ENCODE results near the gene ANO9.
A peak's percentile ranks its signal among the peaks of the same experiment; 100 is the strongest.

Gene ANO9

DNA sequence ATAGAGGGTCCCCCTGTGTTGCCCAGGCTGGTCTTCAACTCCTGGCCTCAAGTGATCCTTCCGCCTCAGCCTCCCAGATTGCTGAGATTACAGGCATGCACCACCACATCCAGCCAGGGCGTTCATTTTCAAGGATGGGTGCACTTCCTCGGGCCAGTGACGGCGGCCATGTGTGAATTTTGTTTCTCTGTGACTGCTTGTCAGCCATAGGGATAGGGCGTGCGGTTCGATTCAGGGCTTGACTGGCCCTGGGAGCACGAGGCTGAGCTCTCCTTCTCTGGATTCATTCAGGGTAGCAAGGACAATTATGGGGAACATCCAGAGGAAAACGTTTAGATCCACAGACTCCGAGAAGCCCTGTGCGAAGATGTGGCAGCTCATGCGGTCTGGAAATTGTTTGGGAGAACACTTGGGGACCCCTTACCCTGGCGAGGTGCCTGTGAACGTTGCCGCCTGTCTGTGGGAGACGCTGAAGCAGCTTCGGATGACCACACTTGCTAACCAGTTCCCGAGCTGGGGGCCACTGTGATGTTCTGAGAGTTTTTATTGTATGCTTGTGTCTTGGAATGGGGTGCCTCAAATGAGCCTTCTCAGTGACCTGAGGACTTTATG lies 11.2 kb upstream of the ANO9 start:
- DNase-seq (ENCODE audit: low read depth in 2 of 2, low spot score in 1 of 2) = no peak

DNA sequence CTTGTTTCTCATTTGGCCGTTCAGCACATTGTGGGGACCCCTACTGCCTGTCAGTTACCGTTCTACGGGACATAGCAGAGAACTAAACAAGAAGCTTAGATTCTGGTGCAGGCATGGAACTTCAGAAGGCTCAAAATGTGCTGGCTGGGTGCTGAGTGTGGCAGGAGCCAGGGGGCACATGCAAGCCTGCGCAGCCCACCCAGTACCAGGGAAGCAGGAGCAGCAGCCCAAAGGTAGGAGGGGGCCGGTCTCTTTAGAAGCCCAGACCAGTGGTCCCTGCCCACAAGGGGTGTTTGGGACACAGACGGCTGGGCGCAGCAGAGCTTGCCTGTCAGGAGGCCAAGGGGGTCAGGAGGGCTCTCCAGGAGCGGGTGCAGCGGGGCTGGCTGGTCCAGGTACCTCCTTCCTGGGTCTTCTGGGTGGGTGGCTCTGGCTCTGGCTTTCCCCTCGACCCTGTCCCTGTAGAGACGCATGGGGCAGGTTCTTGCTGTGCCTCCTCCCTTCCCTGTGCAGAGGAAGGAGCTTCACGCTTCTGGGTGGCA lies 10.5 kb upstream of the ANO9 start:
- no peak for DNase-seq (ENCODE audit: low read depth in 2 of 2, low spot score in 1 of 2)

DNA sequence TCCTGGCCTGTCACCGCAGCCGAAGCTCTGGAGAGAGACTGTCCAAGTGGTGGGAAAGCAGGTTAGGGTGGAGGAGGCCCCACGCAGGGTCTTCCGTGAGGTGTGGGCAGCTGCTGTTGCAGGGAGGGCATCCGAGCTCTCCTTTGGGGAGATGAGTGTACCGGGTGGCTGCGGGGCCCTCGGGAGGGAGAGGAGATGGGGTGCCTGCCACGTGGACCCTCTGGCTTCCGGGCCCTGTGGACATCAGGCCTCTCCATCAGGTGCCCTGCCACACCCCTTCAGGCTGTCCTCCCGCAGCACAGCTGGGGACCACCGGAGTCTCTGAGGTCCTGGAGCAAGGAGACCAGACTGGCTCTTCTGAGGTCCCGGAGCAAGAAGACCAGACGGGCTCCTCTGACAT lies 9.9 kb upstream of the ANO9 start:
- no peak for DNase-seq (ENCODE audit: low read depth in 2 of 2, low spot score in 1 of 2)

DNA sequence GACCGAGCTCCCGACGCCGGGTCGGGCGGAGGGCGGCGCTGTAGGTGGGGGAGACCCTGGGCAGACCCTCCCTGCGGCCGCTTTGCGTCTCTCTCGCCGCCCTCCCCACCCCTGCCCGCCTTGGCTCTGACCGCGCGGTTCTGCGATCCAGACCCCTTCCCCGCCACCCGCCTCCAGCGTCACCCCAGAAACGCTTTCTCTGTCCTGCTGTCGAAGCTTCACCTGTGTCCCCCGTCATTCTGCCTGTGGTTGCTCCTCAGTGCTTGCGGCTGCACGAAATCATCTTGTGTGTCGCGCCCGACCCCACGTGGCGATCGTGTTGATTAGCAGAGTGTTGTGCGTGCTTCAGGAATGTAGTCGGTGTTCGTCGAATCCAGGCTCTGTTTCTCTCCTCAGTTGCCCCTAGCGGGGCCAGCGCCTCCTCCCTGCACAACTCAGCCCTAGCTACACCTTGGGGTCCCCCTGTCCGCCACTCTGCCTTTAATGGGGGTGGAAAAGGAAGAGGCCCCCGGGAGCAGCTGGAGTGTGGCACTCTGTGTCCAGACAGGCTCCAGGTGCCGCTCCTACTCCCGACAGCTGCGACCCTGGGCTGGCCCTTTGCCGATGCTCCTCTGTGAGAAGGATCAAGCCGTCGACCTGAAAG lies 9.1 kb upstream of the ANO9 start:
- peak; percentile 41 to 63 for DNase-seq (ENCODE audit: low read depth in 2 of 2, low spot score in 1 of 2)

DNA sequence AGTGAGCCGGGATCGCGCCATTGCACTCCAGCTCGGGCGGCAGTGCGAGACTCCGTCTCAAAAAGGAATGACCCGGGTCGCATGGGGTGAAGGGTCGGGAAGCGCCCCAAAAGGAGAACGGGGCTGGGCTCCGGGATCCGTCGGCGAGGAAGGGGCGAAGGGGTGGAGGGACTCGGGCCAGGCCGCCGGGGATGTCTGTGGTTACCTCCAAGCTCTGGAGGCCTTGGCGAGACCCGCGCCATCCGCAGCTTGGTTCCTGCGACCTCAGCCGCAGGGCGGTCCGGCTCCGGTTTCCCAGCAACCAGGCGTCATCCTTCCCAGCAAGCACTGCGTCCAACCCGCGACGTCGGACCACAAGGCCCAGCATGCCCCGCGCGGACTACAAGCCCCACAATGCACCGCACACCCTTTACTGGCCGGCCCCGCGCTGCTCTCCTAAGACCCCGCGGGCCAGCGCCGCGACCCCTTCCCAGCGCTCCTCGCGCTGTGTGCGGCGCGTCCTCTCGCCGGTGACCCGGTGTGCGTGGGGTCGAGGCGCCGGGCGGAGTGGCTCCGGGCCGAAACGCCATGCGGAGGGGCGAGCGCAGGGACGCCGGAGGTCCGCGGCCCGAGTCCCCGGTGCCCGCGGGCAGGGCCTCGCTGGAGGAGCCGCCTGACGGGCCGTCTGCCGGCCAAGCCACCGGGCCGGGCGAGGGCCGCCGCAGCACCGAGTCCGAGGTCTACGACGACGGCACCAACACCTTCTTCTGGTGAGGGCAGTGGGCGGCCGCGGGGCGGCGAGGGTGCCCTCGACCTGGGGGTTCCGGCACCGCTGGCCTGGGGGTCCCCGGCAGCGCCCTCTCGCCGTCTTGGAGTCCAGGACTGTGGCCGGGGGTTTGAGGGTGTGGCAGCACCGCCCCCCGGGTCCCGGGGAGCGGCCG lies 8.3 kb upstream of the ANO9 start, which contains the start of gene PTDSS2:
Gene PTDSS2 (plus strand): TSS at position 391 of the 920 bp plus-strand sequence. CDS start 177 bp downstream, at position 568.
- peak; percentile 89 for DNase-seq (ENCODE audit: low read depth in 2 of 2, low spot score in 1 of 2)

- peak; percentile 91 to 96 for DNase-seq (ENCODE audit: low read depth in 2 of 2, low spot score in 1 of 2)
Measured at GRCh38 chr11:447923-448731, 6.3 kb upstream of the ANO9 start.

- no peak for DNase-seq (ENCODE audit: low read depth in 2 of 2, low spot score in 1 of 2)
Measured at GRCh38 chr11:446891-447290, 5.1 kb upstream of the ANO9 start.

DNA sequence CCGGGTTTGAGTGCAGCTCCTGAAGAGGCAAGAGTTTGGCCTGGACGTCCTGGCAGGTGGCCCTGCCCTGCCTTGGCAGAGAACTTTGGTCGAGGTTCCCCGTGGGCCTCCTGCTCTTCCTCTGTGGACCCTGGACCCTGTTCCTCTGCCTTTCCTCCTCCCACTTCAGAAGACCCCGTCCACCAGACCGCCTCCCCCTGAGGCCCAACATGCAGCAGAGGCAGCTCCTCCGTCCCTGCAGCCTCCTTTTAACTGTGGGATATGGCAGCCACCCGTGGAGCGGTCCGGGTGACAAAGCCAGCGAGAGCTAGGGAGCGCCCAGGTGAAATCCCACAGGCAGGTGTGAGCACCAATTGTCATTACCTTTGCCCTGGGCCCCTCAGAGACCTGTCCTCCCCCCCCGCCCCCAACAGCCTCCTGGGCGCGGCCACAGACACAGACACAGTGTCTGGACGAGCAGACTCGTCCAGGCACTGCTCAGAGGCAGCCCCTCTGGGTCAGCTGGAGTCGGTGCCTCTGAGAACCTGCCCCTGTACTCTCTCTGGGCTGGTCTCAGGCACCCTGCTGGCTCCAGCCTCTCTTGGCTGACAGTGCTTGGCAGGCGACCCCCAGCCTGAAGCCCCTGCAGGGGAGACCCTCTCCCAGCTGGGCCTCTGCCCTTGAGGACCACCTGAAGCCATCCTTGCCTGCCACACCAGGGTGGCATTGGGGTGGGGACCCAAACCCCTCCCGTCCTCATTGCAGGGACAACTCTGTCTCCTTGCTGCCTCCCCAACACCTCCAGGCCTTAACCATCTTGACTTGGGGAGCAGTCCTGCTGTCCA lies 4.2 kb upstream of the ANO9 start:
- DNase-seq (ENCODE audit: low read depth in 2 of 2, low spot score in 1 of 2) = no peak

DNA sequence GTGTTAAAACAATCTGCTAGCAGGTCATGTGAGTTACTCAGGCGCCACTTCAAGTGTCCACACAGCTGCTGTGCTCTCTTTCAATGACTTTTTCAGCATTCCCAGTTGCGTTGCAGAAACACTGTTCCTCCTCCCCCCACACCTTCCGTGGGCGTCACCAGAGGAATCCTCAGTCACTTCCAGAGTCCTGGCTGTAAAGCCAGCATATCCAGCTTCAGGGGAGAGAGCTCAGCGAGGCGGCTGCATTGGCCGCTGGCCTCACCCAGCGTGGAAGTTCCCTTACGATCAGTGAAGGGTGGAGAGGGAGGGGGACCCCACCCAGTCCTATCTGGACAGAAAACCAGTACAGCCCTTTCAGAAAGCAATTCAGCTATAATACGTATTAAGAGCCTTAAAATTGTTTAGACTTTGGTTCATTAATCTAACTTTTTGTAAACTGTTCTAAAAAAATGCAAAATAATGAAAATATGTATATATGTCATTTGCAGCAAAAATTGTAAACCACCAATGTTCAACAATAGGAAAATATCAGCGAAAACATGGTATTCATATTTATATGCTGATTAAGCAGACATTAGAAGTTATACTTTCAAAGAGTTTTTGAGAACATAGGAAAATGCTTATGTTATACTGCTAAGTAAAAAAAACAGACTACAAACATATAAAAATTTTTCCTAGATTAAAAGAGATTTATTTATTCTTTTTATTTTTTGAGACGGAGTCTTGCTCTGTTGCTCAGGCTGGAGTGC lies 2.8 kb upstream of the ANO9 start:
- DNase-seq (ENCODE audit: low read depth in 2 of 2, low spot score in 1 of 2) = no peak

- no peak for DNase-seq (ENCODE audit: low read depth in 2 of 2, low spot score in 1 of 2)
Measured at GRCh38 chr11:443542-444199, 1.9 kb upstream of the ANO9 start.

- DNase-seq (ENCODE audit: low read depth in 2 of 2, low spot score in 1 of 2) = no peak
Measured at GRCh38 chr11:442611-443081, 835 bp upstream of the ANO9 start.

- no peak for DNase-seq (ENCODE audit: low read depth in 2 of 2, low spot score in 1 of 2)
Measured at GRCh38 chr11:441043-441417, 781 bp downstream of the ANO9 start.

DNA sequence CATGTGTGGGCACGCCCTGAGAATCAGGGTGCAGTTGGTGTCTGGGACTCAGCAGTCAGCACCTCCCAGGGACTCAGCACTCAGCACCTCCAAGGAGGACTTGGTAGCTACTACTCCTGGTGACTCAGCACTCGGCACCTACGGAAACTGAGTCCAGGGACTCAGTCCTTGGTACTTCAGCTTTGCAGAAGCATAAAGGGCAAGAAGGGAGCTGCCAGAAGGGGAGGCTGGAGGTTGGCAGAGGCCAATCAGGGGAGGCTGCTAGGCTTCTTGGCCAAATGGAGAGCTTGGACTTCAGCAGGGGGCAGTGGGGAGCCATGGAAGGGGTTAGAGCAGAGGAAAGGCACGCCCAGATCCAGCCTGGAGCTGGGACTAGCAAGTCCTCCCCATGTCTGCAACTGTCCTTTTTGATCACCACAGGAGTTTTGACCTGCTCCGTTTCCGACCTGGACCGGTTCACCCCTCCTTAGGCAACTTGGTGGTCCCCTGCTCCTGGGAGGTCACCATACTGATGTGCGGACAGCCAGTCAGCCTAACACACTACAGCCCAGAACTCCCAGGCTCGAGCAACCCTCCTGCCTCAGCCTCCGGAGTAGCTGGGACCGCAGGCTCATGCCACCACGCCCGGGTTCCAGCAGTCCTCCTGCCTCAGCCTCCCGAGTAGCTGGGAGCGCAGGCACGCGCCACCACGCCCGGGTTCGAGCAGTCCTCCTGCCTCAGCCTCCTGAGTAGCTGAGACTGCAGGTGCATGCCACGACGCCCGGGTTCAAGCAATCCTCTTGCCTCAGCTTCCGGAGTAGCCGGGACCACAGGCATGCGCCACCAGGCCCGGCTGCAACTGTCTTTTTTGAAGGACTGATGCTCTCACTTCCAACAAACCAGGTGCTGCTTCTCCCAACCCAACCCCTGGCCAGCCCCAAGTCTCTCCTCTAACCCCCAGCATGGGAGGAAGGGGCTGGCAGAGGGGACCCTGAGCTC lies 1.5 kb downstream of the ANO9 start:
- no peak for DNase-seq (ENCODE audit: low read depth in 2 of 2, low spot score in 1 of 2)

DNA sequence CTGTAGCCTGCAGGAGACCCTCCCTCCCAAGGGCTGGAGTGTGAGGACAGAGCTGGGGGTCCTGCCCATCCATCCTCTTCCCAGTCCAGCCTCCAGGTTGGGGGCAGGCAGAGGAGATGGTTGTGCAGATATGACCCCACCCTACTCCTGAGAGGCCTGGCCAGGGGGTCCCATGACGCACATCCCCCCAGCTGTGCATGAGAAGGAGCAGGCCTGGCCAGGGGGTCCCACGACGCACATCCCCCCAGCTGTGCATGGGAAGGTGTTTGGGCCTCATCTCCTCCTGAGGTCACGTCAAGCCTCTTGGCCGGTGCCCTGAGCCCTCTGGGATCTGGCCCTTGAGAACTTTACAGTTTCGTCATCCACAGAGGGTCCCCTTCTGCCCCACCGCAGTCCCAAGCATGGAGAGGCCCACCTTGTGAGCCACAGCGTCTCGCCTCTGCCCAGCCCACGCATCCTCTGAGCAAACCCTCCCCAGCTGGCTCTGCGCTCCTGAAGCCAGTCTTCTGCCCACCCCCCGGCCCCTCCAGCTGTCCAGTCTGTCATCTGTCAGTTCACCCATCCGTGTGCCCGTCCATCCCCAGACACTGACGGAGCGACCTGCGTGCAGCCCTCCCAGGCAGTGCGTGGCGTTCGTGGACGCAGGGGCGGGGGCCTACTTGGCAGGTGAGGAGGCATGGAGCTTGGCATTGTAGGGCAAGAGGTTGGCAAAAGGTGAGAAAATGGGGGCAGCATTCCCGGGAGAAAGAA lies 2.3 kb downstream of the ANO9 start:
- DNase-seq (ENCODE audit: low read depth in 2 of 2, low spot score in 1 of 2) = no peak

DNA sequence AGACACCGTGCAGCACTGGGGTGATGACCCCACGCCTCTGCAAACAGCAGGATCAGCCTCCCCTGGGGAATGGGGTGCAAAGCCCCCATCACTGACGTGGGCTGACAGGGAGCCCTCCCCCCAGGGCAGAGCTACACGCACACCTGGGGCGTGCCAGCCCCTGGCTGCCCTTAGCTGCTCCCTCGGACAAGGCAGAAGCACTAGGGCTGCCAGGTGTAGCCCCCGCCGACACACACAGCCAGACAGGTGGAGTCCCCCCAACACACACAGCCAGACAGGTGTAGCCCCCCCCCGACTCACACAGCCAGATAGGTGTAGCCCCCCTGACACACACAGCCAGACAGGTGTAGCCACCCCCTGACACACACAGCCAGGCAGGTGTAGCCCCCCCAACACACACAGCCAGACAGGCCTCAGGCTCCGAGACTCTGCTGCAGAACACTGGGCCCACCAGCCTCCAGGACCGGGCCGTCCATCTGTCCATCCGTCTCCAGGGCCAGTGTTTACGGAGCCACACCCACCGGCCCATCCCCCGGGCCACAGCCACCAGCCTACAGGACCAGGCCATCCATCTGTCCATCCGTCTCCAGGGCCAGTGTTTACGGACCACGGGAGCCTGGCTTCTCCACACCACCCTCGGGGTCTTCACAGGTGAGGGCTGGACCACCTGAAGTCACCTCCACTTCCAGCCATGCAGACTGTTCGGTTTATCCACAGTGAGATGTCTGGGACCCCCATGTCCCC lies 3.5 kb downstream of the ANO9 start:
- DNase-seq (ENCODE audit: low read depth in 2 of 2, low spot score in 1 of 2) = no peak

DNA sequence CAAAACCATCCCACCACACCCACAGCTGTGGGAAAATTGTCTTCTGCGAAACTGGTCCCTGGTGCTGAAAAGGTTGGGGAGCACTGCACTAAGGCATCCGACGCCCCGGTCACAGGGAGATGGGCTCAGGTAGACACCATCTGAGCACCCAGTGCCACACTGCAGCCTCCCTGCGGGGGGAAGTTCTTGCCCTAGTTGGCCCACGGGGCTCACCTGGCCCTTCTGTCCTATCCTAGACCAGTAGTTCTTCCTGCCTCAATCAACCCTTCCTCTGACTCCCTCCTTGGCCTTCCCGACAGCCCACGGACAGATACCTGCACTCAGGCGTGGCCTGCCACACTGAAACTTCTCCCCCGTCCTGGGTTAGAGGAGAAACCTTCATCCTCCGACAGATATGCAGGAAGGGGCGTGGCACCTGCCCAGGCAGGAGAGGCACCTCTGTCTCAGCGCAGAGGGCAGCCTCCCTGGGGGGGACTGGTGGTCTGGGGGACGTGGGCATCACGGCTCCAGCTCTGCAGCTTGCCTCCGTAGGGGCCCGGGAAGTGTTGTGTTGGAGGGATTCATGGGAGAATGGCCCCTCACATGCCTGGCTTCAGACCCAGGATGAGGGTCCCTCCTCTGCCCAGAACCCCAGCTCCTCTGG lies 4.5 kb downstream of the ANO9 start:
- no peak for DNase-seq (ENCODE audit: low read depth in 2 of 2, low spot score in 1 of 2)

Data from stimulated activated CD8-positive, alpha-beta memory T cell treated with anti-CD3 and anti-CD28 coated beads, Interleukin-4, amount 100 ng/mL, for 1 hour (primary cell).